ENCODE data around the gene GUCY2F.

Gene GUCY2F

DNA sequence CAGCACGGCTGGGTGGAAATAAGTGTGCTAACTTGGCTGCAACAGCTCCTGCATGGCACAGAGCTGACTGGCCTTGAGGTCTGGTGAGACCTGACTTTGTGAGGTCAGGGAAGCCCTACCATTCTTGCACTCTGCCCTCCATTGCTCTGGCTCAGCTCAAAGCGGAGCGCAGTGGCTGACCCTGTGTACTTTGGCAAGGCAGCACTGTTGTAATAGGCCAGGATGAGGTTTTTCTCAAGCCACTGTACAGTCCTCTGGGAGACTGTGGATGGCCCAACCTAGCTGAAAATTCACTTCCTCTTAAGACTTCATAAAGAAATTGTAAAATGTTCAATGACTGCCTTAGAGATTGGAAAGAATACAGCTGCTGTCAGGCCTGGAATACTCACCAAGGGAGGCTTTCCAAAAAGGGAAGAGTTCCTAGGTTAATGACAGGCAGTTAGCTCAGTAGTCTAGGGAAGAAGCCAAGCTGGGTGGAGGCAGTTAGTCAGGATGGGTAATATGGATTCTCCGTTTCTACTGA, 129.8 kb downstream of the GUCY2F start:
- no peak for DNase-seq (ENCODE audit: low spot score)
- TF ChIP-seq CTCF (conservative IDR thresholded peaks at IDR 0.05; ENCODE audit: low read depth) = no peak
- POLR2A ChIA-PET (ENCODE audit: low non-redundant PET) = no interaction called here
- H3K27ac ChIP-seq = no peak overlapping the region
- CTCF ChIA-PET = no interaction called here

DNA sequence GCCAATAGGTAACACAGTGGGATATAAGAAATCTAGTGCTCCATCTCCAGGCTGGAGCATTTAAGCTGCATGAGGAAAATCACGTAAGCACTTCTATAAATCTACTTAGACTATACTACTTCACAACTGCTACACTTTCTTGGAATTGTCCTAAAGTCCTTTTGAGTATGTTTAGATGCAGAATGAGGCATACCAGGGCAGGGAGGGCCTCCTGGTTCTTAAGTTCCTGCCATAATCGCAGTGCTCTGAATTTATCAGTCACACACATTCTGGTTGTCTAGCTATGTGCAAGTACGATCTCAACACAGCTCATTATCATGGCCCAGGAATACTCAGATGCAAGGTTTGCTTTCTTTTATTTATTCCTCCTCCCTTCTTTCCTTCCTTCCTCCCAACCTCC, 130.3 kb downstream of the GUCY2F start:
- no peak for TF ChIP-seq CTCF (conservative IDR thresholded peaks at IDR 0.05; ENCODE audit: low read depth)
- no peak for DNase-seq (ENCODE audit: low spot score)
- POLR2A ChIA-PET (ENCODE audit: low non-redundant PET) = no interaction called here
- H3K27ac ChIP-seq = no peak overlapping the region
- CTCF ChIA-PET = no interaction called here

GRCh38 chrX:109350551-109350950, 131.3 kb downstream of the GUCY2F start:
- no peak overlapping the region for H3K27ac ChIP-seq
- no peak for DNase-seq (ENCODE audit: low spot score)
- POLR2A ChIA-PET (ENCODE audit: low non-redundant PET) = no interaction called here
- CTCF ChIA-PET = no interaction called here
- TF ChIP-seq CTCF (conservative IDR thresholded peaks at IDR 0.05; ENCODE audit: low read depth) = no peak

DNA sequence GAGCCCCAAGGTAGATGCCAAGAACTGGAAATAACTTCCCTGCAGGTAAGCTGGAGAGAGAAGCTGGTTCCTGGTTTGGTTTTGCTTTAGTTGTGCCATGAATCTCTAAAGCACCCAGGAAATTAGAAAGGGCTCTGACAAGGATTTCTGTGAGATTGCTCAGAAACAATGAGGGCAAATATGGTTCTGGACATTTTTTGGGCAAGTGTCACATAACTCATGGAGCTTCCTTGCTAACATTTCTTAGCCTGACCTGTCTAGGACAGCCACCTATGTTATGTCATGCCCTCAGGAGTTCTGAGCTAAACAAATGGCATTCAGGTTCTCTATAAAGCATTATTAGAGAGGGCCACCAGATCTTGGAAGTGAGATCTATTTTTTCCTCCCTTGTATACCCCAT, 131.8 kb downstream of the GUCY2F start:
- ChIA-PET POLR2A (ENCODE audit: low non-redundant PET) (no interaction called here), CTCF (no interaction called here)
- H3K27ac ChIP-seq = no peak overlapping the region
- no peak for DNase-seq (ENCODE audit: low spot score)
- TF ChIP-seq CTCF (conservative IDR thresholded peaks at IDR 0.05; ENCODE audit: low read depth) = no peak

GRCh38 chrX:109347632-109348031, 134.3 kb downstream of the GUCY2F start:
- peak; percentile 5 for DNase-seq (ENCODE audit: low spot score)
- CTCF ChIA-PET = interaction anchor here (0.6 kb wide), 1 partner anchor 390 kb away, joined by 3 read pairs; no protein-coding TSS in a partner anchor
- POLR2A ChIA-PET (ENCODE audit: low non-redundant PET) = no interaction called here
- no peak overlapping the region for H3K27ac ChIP-seq
- no peak for TF ChIP-seq CTCF (conservative IDR thresholded peaks at IDR 0.05; ENCODE audit: low read depth)

DNA sequence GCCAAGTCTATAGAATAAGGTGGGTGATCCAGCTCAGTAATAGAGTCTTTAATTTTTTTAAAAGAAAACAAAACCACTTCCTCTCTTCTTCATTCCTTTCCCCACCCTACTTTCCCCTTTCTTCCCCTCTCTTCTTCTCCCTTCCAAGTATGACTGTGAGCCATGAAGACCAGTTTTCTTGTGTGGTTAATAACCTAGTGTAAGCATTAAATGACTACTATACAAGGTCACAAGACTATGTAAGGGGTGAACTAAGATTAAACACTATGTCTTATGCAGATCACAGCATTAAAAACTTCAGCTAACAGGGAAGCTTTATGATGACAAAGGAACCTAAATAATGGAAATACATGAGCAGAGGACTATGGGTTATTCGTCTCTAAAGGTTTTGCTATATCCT, 135.4 kb downstream of the GUCY2F start:
- H3K27ac ChIP-seq = no peak overlapping the region
- DNase-seq (ENCODE audit: low spot score) = no peak
- ChIA-PET POLR2A (ENCODE audit: low non-redundant PET) (no interaction called here), CTCF (no interaction called here)
- no peak for TF ChIP-seq CTCF (conservative IDR thresholded peaks at IDR 0.05; ENCODE audit: low read depth)

DNA sequence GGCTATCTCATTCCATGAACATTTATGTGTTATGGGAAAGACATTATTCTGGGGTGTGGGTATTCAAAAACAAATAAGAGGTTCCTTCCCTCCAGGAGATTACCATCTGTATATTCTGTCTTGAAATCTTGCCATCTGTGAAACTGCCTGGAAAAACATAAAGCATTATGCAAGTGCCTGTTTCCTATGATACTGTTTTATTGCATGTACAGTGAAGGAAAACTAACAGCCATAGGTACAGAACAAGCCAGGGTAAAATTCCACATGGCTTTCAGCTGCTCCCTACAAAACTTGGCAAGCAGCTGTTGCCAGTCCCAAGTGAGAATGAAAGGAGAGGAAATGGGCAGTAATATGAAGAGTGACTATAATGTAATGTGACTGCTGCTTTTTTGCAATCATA, 136.0 kb downstream of the GUCY2F start:
- POLR2A ChIA-PET (ENCODE audit: low non-redundant PET) = no interaction called here
- no peak for TF ChIP-seq CTCF (conservative IDR thresholded peaks at IDR 0.05; ENCODE audit: low read depth)
- H3K27ac ChIP-seq = no peak overlapping the region
- no peak for DNase-seq (ENCODE audit: low spot score)
- CTCF ChIA-PET = no interaction called here
